GM10248 (cell line): ENCODE data around the gene E2F7.
A peak's percentile ranks its signal among the peaks of the same experiment; 100 is the strongest.

ENCODE experiments used
- CTCF ChIA-PET: fragments of 300-600 bp; sonication (Branson Sonifier 250); formaldehyde crosslinking; extraction: SDS; loops from one replicate; lab custom pipeline; 2021; ENCODE audit warnings: antibody characterized with exemption; lab: Yijun Ruan, JAX
- POLR2A ChIA-PET: fragments of 350-650 bp; sonication (Branson Sonifier 250); formaldehyde crosslinking; extraction: SDS; loops from one replicate; lab custom pipeline; 2020; ENCODE audit warnings: antibody characterized with exemption; lab: Yijun Ruan, JAX
- DNase-seq: peaks from one replicate; pipeline ENCODE4 v3.0.0; 2012; ENCODE audit errors: extremely low spot score
- CTCF ChIP-seq: IDR thresholded peaks from 2 replicates; pipeline ENCODE4 v1.5.1; 2012; ENCODE audit warnings: mild to moderate bottlenecking, low read depth; ENCODE audit errors: extremely low read depth, missing control alignments, control extremely low read depth

The E2F7 gene

DNA sequence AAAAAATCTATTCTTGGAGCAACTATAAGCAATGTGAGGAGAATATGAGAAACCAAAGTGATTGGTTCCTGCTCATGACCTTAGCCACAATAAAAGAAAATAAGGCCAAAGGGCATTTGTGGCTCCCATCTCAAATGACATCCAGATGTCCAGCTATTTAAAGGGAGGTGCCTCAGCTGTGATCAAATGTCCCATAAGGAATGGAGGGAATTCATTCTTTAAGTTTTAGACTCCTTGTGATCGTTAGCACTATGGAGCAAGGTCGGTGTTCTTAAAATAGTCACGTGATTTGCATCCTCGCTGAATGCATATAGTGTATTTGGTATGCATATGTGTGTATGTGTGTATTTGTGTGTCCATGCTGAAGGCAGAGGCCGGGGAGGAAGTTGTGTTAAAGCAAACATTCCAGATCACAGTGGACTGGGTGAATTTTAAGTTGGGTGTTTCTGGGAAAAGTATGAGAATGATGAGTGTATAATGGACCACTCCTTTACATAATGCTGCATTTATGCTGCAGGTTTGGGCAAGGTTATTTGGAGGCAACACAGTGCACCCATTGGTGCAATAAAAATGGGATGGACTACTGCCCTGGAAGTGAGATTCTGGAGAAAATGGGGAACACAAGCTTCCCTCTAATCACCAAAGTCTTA is 5.6 kb upstream of the E2F7 start:
- CTCF ChIA-PET, result no interaction called here
- POLR2A ChIA-PET, result no interaction called here
- no peak for DNase-seq
- TF ChIP-seq CTCF, result no peak

DNA sequence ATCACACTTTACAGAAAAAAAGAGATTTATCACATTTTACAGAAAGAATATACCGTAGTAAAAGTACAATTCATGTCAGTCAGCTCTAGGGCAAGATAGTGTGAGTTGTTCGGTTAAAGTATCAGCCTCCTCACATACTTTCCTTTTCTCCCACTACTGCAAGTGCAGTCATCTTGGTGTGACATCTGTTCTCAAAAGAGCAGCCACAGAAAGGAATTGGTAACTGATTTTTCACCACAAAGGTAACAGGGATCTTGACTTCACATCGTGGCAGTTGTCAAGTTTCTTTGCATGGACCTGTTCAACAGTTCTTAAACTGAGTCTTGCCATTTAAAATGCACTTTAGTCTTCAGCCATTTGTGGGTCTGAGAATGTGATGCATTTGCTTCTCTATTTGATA is 5.0 kb upstream of the E2F7 start:
- CTCF ChIA-PET, result no interaction called here
- DNase-seq, result peak; percentile 41
- TF ChIP-seq CTCF, result no peak

DNA sequence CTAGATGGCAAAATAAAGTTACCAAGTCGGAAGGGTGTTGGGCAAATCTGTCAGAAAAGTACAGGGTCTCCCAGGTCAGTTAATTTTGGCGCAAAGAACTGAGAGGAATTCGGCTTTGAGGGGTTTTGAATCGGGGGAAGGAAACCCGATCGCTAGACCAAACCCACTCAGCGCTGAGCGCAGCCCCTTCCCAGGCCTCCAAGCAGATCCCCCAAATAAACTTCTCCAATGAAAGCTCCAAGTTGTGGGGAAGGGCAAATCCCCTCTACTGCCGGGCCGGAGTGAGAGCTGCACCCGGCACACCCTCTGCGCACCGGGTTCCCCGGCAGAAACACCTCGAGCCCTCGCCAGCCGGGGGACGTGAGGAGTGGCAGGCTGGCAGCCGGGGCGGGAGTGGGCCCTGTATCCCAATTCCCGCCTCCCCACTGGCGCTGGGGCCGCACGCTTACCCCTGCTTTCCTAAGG is 441 bp downstream of the E2F7 start:
- no peak for TF ChIP-seq CTCF
- no peak for DNase-seq
- ChIA-PET POLR2A (no interaction called here), CTCF (no interaction called here)

More for the DNA sequence above, 5.0 kb upstream of the E2F7 start:
- POLR2A ChIA-PET, result no interaction called here

GRCh38 chr12:77062846-77063461 is 2.4 kb downstream of the E2F7 start:
- CTCF ChIA-PET, result interaction anchor here (5.1 kb wide), 1 partner anchor 14 kb away, joined by 61 read pairs; no protein-coding TSS in a partner anchor
- POLR2A ChIA-PET, result no interaction called here
- no peak for TF ChIP-seq CTCF

GRCh38 chr12:77062396-77062795 is 3.0 kb downstream of the E2F7 start:
- no peak for TF ChIP-seq CTCF
- CTCF ChIA-PET, result interaction anchor here (0.9 to 5.1 kb wide), 3 partner anchors 13 to 263 kb away, joined by 3 to 61 read pairs (median 3); no protein-coding TSS in a partner anchor
- POLR2A ChIA-PET, result no interaction called here
- DNase-seq, result no peak

More at GRCh38 chr12:77062846-77063461, 2.4 kb downstream of the E2F7 start:
- DNase-seq, result peak; percentile 46

GRCh38 chr12:77060883-77061240 is 4.5 kb downstream of the E2F7 start:
- ChIA-PET CTCF (interaction anchor here (1.5 to 5.1 kb wide), 3 partner anchors 12 to 18 kb away, joined by 3 to 61 read pairs (median 8); no protein-coding TSS in a partner anchor), POLR2A (no interaction called here)
- DNase-seq, result peak; percentile 15
- TF ChIP-seq CTCF, result no peak
